ENCODE measurements around the gene VIPR2.

The VIPR2 gene

DNA sequence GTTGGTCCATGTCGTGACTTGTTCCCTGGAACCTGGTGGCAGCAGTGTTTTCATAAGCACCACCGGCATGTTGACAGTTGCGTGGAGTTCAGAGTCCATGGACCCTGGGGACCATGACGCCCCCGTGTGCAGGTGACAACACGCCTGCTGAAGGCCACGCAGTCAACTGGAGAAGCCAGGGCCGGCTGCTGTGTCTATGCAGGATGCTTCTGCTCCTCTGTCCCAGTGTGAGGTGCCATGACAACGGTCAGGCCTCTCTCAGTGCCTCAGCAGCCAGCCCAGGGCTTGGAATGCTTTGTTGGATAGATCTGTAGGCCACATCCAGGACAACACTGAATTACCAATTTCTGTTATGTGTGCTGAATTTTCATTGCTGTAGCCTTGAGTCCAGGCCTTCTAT is 10.7 kb upstream of the VIPR2 start:
- no peaks in the 10 kb centered on the region for H3K9me2 ChIP-seq (replicated peaks; ENCODE audit: insufficient read depth, low read length)
- H3K27ac ChIP-seq (ENCODE audit: low read length) = no peak overlapping the region
- H3K9ac ChIP-seq (ENCODE audit: low read length) = no peak overlapping the region
- no peak for DNase-seq
- H3K36me3 ChIP-seq (replicated peaks; ENCODE audit: insufficient read depth, low read length) = no peaks in the 10 kb centered on the region
- peaks cover 21% of the 10 kb centered on the region; the same call in 1 of the 2 replicates for H3K27me3 ChIP-seq (replicated peaks; ENCODE audit: insufficient read depth, low read length)
- no peaks in the 10 kb centered on the region for H3K9me3 ChIP-seq (replicated peaks; ENCODE audit: insufficient read depth, low read length)
- no peak for TF ChIP-seq EZH2phosphoT487 (IDR thresholded peaks at IDR 0.05; ENCODE audit: low read length)
- no peak for TF ChIP-seq EZH2 (optimal IDR thresholded peaks at IDR 0.05; ENCODE audit: low read depth, low read length)
- TF ChIP-seq, protein P1, sequence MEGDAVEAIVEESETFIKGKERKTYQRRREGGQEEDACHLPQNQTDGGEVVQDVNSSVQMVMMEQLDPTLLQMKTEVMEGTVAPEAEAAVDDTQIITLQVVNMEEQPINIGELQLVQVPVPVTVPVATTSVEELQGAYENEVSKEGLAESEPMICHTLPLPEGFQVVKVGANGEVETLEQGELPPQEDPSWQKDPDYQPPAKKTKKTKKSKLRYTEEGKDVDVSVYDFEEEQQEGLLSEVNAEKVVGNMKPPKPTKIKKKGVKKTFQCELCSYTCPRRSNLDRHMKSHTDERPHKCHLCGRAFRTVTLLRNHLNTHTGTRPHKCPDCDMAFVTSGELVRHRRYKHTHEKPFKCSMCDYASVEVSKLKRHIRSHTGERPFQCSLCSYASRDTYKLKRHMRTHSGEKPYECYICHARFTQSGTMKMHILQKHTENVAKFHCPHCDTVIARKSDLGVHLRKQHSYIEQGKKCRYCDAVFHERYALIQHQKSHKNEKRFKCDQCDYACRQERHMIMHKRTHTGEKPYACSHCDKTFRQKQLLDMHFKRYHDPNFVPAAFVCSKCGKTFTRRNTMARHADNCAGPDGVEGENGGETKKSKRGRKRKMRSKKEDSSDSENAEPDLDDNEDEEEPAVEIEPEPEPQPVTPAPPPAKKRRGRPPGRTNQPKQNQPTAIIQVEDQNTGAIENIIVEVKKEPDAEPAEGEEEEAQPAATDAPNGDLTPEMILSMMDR (IDR thresholded peaks at IDR 0.05; ENCODE audit: low read length) = no peak
- H2AFZ ChIP-seq (ENCODE audit: low read length) = no peak overlapping the region
- H3K79me2 ChIP-seq (ENCODE audit: low read length) = no peaks in the 10 kb centered on the region
- no peaks in the 10 kb centered on the region for H4K20me1 ChIP-seq (ENCODE audit: insufficient read depth, low read length)
- no peaks in the 10 kb centered on the region for H3F3A ChIP-seq (ENCODE audit: insufficient read depth, low read length)
- no peaks in the 10 kb centered on the region for H3K4me1 ChIP-seq (ENCODE audit: low read length)
- no peak overlapping the region for H3K4me3 ChIP-seq (ENCODE audit: low read length)
- no peak overlapping the region for H3K4me2 ChIP-seq (ENCODE audit: low read depth, low read length)

DNA sequence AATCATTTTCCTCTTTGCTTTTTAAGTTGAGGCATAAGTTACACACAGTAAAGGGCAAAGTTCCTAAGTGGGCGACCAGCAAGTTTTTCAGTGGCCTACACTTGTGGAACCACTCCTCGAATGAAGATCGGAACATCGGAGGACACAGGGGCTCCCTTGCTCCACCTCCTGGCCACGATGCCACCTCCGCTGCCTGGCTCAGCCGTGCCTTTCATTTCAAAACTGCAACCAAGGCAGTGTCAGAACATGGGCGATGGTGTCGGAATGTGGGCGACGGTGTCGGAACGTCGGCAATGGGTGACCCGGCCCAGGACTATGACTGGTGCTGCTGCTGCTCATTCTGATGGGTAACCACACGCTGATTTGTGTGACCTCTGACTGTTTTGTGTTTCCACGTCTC is 9.6 kb upstream of the VIPR2 start:
- Histone ChIP-seq H3K27ac (ENCODE audit: low read length) (no peak overlapping the region), H3K79me2 (ENCODE audit: low read length) (no peaks in the 10 kb centered on the region), H4K20me1 (ENCODE audit: insufficient read depth, low read length) (no peaks in the 10 kb centered on the region), H3K4me2 (ENCODE audit: low read depth, low read length) (no peak overlapping the region), H3K36me3 (replicated peaks; ENCODE audit: insufficient read depth, low read length) (no peaks in the 10 kb centered on the region), H2AFZ (ENCODE audit: low read length) (no peak overlapping the region), H3K9me2 (replicated peaks; ENCODE audit: insufficient read depth, low read length) (no peaks in the 10 kb centered on the region), H3K27me3 (replicated peaks; ENCODE audit: insufficient read depth, low read length) (peaks cover 21% of the 10 kb centered on the region; the same call in 1 of the 2 replicates), H3K4me1 (ENCODE audit: low read length) (no peaks in the 10 kb centered on the region), H3K4me3 (ENCODE audit: low read length) (no peak overlapping the region), H3F3A (ENCODE audit: insufficient read depth, low read length) (no peaks in the 10 kb centered on the region), H3K9ac (ENCODE audit: low read length) (no peak overlapping the region), H3K9me3 (replicated peaks; ENCODE audit: insufficient read depth, low read length) (no peaks in the 10 kb centered on the region)
- no peak for DNase-seq
- TF ChIP-seq EZH2 (optimal IDR thresholded peaks at IDR 0.05; ENCODE audit: low read depth, low read length) = no peak
- TF ChIP-seq, protein P1 (IDR thresholded peaks at IDR 0.05; ENCODE audit: low read length) = no peak

GRCh38 chr7:159153511-159153910 is 8.8 kb upstream of the VIPR2 start:
- H2AFZ ChIP-seq (ENCODE audit: low read length) = no peak overlapping the region
- no peaks in the 10 kb centered on the region for H3K9me2 ChIP-seq (replicated peaks; ENCODE audit: insufficient read depth, low read length)
- no peak overlapping the region for H3K27ac ChIP-seq (ENCODE audit: low read length)
- peaks cover 16% of the 10 kb centered on the region; the same call in 1 of the 2 replicates for H3K27me3 ChIP-seq (replicated peaks; ENCODE audit: insufficient read depth, low read length)
- H3K4me1 ChIP-seq (ENCODE audit: low read length) = no peaks in the 10 kb centered on the region
- H3K9ac ChIP-seq (ENCODE audit: low read length) = no peak overlapping the region
- no peaks in the 10 kb centered on the region for H3F3A ChIP-seq (ENCODE audit: insufficient read depth, low read length)
- no peak overlapping the region for H3K4me3 ChIP-seq (ENCODE audit: low read length)
- no peak overlapping the region for H3K4me2 ChIP-seq (ENCODE audit: low read depth, low read length)
- no peaks in the 10 kb centered on the region for H3K36me3 ChIP-seq (replicated peaks; ENCODE audit: insufficient read depth, low read length)
- no peak for DNase-seq
- TF ChIP-seq EZH2phosphoT487 (IDR thresholded peaks at IDR 0.05; ENCODE audit: low read length) (no peak), EZH2 (optimal IDR thresholded peaks at IDR 0.05; ENCODE audit: low read depth, low read length) (no peak)
- TF ChIP-seq, protein P1 (IDR thresholded peaks at IDR 0.05; ENCODE audit: low read length) = no peak
- H3K9me3 ChIP-seq (replicated peaks; ENCODE audit: insufficient read depth, low read length) = no peaks in the 10 kb centered on the region
- no peaks in the 10 kb centered on the region for H3K79me2 ChIP-seq (ENCODE audit: low read length)
- no peaks in the 10 kb centered on the region for H4K20me1 ChIP-seq (ENCODE audit: insufficient read depth, low read length)

Measured in MM.1S (cell line).